ENCODE data around the gene RANBP10.

The RANBP10 gene

GRCh38 chr16:67782567-67783352, 23.6 kb downstream of the RANBP10 start:
- no peaks in the 10 kb centered on the region for H3K9me3 ChIP-seq (ENCODE audit: insufficient read depth, low read length)
- no peaks in the 10 kb centered on the region for H3K9me2 ChIP-seq (replicated peaks; ENCODE audit: insufficient read depth, low read length)
- no peak overlapping the region for H3K4me3 ChIP-seq (ENCODE audit: insufficient read depth, low read length, poor library complexity, severe bottlenecking)
- no peak overlapping the region for H2AFZ ChIP-seq (ENCODE audit: low read depth, low read length, severe bottlenecking)
- no peaks in the 10 kb centered on the region for H3K79me2 ChIP-seq (ENCODE audit: insufficient read depth, low read length)
- H3K27me3 ChIP-seq (ENCODE audit: low read length), result no peaks in the 10 kb centered on the region
- no peak overlapping the region for H3K27ac ChIP-seq (ENCODE audit: low read depth, low read length)
- H3K9ac ChIP-seq (ENCODE audit: low read length), result no peak overlapping the region
- no peaks in the 10 kb centered on the region for H4K20me1 ChIP-seq (ENCODE audit: low read depth, low read length)
- no peaks in the 10 kb centered on the region for H3F3A ChIP-seq (ENCODE audit: insufficient read depth)
- no peaks in the 10 kb centered on the region for H3K36me3 ChIP-seq (ENCODE audit: low read length)
- H3K4me2 ChIP-seq (ENCODE audit: low read depth, low read length, poor library complexity, severe bottlenecking), result no peak overlapping the region
- TF ChIP-seq EZH2phosphoT487 (conservative IDR thresholded peaks at IDR 0.05; ENCODE audit: low read length) (no peak), CTCF (IDR thresholded peaks at IDR 0.05; ENCODE audit: insufficient read depth, low read length, poor library complexity, severe bottlenecking) (no peak)

- Histone ChIP-seq H3K36me3 (ENCODE audit: low read length) (no peaks in the 10 kb centered on the region), H3K9ac (ENCODE audit: low read length) (no peak overlapping the region), H3K9me3 (ENCODE audit: insufficient read depth, low read length) (no peaks in the 10 kb centered on the region), H3F3A (ENCODE audit: insufficient read depth) (no peaks in the 10 kb centered on the region), H3K27ac (ENCODE audit: low read depth, low read length) (no peak overlapping the region), H3K9me2 (replicated peaks; ENCODE audit: insufficient read depth, low read length) (no peaks in the 10 kb centered on the region), H4K20me1 (ENCODE audit: low read depth, low read length) (no peaks in the 10 kb centered on the region), H3K79me2 (ENCODE audit: insufficient read depth, low read length) (no peaks in the 10 kb centered on the region), H3K4me3 (ENCODE audit: insufficient read depth, low read length, poor library complexity, severe bottlenecking) (no peak overlapping the region), H3K4me2 (ENCODE audit: low read depth, low read length, poor library complexity, severe bottlenecking) (no peak overlapping the region), H3K27me3 (ENCODE audit: low read length) (no peaks in the 10 kb centered on the region), H2AFZ (ENCODE audit: low read depth, low read length, severe bottlenecking) (no peak overlapping the region)
- no peak for TF ChIP-seq EZH2phosphoT487 (conservative IDR thresholded peaks at IDR 0.05; ENCODE audit: low read length)
- TF ChIP-seq CTCF (IDR thresholded peaks at IDR 0.05; ENCODE audit: insufficient read depth, low read length, poor library complexity, severe bottlenecking), result no peak
These were observed 24.8 kb downstream of the RANBP10 start for GRCh38 chr16:67781565-67781921.

- no peaks in the 10 kb centered on the region for H3K36me3 ChIP-seq (ENCODE audit: low read length)
- H2AFZ ChIP-seq (ENCODE audit: low read depth, low read length, severe bottlenecking), result no peak overlapping the region
- H3K4me2 ChIP-seq (ENCODE audit: low read depth, low read length, poor library complexity, severe bottlenecking), result no peak overlapping the region
- no peaks in the 10 kb centered on the region for H3K79me2 ChIP-seq (ENCODE audit: insufficient read depth, low read length)
- H3K9me2 ChIP-seq (replicated peaks; ENCODE audit: insufficient read depth, low read length), result no peaks in the 10 kb centered on the region
- H4K20me1 ChIP-seq (ENCODE audit: low read depth, low read length), result no peaks in the 10 kb centered on the region
- no peaks in the 10 kb centered on the region for H3F3A ChIP-seq (ENCODE audit: insufficient read depth)
- no peak overlapping the region for H3K4me3 ChIP-seq (ENCODE audit: insufficient read depth, low read length, poor library complexity, severe bottlenecking)
- H3K9ac ChIP-seq (ENCODE audit: low read length), result no peak overlapping the region
- H3K27ac ChIP-seq (ENCODE audit: low read depth, low read length), result no peak overlapping the region
- no peaks in the 10 kb centered on the region for H3K27me3 ChIP-seq (ENCODE audit: low read length)
- TF ChIP-seq CTCF (IDR thresholded peaks at IDR 0.05; ENCODE audit: insufficient read depth, low read length, poor library complexity, severe bottlenecking) (no peak), EZH2phosphoT487 (conservative IDR thresholded peaks at IDR 0.05; ENCODE audit: low read length) (no peak)
- H3K9me3 ChIP-seq (ENCODE audit: insufficient read depth, low read length), result no peaks in the 10 kb centered on the region
These were observed 25.4 kb downstream of the RANBP10 start for GRCh38 chr16:67780847-67781564.
